NCI-H510A (cell line): Measurements from ENCODE around the gene NALCN.

ENCODE experiments used
- DNase-seq: peaks from one replicate; lab custom pipeline; 2025; lab: John Stamatoyannopoulos, UW

NALCN gene

DNA sequence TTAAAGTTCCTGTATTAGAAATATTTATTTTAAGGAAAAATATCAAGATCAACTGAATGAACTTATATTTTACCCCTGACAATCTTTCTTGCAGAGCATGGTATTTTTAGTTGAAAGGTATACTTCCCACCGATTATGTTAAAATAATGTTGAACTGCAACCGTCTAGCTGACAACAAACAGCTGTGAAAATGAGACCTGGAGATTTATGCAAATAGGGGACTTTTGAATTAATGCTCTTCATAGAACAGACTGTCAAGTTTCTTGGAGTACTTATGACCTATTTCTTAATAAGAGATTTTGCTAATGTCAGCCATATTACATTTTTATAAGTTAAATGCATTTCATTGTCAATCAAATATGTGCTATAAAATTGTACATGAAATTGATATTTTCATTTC is 210.9 kb downstream of the NALCN start:
- no peak for DNase-seq

DNA sequence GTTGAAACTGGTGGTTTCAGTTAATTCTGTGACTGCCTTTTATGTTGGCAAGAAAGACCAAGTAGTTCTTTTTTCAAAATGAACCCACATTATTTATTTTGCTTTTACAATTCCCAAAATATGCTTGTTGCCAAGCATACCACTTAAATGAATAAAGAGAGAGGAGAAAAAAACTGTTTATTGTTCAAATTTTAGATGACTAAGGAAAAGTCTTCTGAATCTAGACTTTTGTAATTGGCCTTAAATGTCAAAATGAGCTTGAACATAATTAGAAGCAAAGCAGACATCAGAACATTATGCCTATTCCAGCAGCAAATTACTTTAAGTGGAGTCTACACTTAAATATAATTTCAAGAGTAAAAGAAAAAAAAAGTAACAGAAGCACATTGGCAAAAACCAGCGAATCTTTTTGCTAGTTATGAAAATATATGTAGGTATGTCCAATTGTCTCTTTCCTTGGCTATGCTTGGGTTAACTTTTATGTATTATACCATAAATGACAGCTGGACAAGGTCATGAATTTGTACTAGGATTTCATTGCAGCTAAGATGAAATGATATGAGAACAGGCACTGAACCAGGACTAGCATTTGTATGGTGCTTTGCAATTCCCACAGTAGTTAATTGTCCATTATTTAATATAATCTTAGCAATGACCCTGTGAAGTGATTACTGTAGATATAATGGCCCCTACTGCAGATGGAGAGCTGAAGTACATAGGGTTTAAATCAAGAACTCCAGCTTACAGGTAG is 211.9 kb downstream of the NALCN start:
- no peak for DNase-seq

DNA sequence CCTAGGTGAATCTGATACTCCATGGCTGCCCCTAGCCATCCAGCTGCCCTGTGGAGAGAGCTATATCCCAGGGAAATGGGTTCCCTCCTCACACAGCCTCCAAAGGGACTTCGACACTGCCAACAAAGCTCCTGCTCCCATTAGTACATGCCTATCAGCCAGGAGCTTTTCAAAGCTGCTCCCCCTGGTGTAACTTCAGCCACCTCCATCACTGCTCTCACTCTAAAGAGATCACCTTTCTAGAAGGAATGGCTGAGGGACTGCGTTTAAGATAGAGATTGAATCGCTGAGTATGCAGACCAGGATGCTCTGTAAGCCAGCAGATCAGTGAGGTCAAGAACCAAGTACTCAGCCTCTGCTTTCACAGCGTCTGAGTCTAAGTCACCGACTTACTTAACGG is 213.7 kb downstream of the NALCN start:
- DNase-seq = no peak

DNA sequence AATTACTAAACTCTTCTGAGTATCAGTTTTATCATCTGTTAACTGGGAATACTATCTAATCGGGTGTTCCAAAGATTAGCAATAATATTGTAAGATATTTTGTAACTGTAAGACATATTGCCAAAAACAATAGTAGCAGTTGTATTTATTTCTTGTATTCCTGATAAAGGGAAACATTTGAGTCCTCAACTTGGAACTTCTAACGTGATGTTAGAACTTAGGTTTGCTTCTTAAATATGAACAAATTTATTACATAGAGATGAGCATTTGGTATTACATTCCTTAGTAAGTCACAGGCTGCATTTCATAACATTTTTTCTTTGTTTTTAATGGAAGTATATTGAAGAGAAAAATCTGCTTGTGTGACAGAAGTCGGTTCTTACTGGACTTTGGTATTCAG is 225.3 kb downstream of the NALCN start:
- DNase-seq = no peak

DNA sequence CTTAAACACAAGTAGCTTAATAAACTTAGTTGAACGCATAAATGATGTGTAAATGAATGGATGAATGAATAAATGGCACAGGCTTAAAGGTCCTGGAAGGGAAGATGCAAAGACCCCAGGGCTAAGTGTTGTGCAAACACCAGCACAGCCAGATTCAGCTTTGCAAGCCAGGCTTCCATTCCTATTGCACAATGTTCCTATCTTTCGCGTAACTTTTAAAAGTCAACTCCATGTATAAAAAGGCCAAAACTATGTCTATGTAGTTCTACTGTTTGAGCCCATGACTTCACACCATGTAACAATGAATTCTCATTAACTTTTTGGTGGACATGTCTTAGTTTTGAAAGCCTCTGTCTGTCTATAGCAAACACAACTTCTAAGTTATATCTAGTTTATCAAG is 226.0 kb downstream of the NALCN start:
- DNase-seq = no peak

DNA sequence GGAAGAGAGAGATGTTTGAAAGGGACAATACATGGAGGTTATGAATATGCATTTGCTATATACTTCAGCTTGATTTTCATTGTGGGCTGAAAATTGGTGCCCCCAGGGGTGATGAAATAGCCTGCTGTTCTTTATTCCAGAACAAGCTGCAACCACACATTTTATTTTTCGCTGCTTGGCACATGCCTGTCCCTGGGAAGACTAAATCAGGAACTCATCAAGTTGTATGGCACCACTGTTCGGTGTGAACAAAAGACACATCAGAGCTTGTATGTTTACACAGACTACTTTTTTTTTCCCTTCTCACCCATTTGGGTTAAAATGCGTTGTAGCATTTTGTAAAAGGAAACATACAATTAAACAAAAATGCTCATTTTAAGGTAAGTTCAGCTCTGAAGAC is 230.7 kb downstream of the NALCN start:
- no peak for DNase-seq

DNA sequence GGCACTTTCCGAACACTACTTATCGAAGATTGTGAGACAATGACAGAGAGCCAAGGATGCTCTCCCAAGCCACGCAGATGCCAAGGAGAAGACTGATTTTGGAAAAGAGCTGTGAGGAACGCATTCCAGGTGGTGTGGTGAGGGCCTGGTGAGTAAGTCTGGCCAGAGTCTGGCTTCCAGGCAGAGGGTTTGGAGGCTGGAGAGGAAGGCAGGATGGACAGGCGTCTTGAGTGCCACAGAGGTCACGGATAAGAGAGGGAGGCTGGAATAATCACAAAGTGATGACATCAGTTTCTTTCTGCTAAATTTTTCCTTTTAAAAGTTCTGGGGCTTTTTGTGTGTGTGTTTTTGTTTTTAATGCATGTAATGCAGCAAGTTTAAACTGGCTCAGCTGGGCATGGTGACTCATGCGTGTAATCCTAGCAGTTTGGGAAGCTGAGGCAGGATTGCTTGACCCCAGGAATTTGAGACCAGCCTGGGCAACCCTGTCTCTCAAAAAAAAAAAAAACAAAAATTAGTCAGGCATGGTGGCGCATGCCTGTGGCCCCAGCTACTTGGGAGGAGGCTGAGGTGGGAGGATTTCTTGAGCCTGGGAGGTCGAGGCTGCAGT is 235.1 kb downstream of the NALCN start:
- no peak for DNase-seq

DNA sequence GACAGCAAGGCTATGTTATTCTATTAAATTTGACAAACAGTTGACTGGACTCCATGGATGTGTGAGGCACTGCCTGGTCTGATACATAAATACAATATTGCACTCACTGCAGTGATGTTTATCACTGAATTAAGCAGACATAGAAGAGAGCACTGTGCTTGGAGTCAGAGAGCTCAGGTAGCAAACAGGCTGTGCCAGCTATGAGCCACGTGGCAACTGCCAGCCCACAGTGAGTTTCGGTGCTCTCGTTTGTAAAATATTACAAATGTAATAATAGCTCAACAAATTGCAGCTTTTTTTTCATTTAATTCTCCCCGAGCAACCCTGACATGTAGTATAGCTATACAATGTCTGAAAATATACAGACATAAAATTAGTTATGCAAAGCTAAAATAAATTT is 237.3 kb downstream of the NALCN start:
- DNase-seq = no peak

DNA sequence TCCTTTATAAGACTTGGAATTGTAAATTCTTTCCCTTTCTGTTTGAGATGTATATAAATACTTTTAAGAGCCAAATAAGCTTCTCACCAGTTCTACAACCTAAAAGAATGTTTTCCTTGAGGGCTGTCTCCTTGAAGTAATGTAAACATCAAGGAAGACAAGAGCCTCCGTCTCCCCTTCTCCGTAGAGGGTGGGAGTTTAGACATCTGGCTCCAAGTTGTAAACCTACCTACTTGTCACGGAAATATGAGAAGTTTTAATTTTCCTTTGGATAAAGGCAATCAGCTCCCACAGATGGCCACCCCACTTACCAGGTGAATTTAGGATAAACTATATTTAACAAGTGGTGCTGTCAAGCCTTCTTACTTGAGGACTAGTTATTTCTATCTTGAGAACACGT is 237.9 kb downstream of the NALCN start:
- no peak for DNase-seq

DNA sequence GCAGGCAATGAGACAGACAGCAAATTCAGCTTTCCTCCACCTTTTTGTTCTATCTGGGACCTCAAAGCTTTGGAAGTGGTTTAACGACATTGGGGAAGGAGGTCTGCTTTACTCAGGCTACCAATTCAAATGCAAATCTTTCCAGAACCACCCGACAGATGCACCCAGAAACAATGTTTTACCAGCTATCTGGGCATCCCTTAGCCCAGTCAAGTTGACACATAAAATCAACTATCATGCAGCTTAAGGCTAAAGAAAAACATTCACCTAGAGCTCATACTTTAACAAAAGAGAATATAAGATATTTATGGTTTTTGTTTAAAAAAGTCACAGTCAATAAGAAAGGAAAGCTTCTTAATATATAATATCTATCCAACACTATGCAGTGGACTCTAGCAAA is 246.0 kb downstream of the NALCN start:
- no peak for DNase-seq

DNA sequence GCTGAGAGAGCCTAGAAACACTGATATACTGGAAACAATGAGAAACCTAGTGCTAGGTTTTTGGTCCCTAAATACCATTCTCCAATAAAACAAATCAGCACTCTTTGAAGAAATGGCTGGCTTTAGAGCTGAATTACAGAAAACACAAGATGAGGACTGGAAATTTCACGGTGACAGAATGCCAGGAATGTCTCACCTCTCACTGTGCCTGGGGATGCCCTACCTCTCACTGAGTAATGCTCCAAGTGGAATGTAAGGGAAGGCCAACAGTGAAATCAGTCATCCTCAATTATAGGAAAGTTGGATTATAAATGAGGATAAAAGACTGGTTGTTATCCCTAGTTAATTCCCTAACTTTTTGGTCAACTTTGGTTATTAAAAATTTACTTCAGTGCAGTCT is 259.0 kb downstream of the NALCN start:
- DNase-seq = no peak

DNA sequence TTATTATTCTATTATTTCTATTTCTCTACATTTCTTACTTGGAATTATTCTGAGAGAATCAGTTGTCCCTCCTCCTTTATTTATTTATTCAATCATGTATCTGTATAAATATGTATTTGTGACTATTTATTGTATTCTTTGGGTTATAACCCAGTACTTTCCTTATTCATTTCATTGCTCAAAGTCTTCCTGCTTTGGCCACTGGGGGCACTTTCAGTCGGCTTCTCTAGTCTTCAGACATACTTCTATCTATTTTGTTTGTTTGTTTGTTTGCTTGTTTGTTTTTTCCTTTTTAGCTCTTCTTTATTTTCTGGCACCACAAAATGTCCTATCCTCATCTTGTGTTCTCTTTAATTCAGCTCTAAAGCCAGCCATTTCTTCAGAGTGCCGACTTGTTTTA is 260.4 kb downstream of the NALCN start:
- no peak for DNase-seq

DNA sequence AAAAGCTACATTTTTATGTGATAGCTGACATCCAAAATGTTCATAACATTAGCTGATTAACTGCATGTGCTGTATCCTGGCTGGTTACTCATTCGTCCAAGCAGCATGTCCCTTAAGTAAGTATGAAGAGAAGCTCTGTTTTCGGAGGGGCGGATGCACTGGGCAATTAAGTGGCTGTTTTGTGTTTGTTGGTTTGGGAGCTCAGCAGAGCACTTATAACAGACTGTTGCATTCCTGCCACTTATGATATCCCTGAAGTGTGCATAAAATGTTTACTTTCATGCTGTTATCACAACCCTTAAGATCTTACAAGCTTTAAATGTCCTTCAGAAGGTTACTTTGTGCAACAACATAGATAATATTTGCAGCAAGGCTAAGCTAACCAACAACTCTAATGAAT is 264.1 kb downstream of the NALCN start:
- no peak for DNase-seq

DNA sequence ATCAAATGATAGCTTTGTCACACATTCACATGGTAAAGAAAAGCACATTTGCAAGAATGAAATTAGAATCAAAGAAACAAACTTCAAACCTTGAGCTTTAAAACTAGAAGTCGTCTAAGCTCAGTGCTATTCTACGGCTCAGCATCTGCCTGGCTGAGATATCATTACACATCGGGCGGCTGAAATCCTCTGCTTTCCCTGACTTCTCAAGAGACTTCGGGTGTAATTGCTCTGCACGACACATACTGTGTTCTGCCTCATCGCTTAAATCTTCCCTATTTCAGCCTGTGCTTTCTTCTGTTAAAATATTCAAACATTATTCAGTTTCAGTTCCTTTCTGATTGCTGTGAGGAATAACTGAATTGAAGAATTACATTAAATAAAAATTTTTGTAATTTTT is 265.3 kb downstream of the NALCN start:
- no peak for DNase-seq

DNA sequence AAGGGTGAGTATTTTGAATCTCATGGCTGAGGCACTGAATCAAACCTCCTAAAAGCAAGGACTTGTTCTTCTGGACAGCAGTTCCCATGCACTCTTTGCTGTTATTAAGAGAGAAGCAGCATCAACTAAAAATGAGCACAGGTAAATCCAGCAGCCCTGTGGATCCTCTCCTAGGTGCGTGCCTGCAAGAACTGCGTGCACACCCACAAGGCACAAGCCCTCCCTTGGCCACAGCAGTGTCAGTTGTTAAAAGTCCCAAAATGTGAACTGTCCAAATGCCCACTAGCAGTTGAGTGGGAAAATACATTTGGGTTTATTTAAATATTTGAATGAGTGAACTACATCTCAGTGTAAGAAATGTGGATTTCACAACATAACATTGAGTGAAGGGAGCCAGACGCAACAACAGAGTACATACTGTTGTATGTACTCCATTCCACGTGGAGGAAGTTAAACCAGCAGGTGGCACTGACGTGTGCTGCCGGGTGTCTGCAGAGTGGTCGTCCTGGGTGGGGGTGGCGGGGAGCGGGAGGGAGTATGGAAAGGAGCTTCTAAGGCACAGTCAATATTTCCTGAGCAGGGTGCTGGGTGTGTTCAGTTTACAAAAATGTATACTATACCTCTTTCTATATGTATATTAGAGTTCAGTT is 266.4 kb downstream of the NALCN start:
- no peak for DNase-seq

DNA sequence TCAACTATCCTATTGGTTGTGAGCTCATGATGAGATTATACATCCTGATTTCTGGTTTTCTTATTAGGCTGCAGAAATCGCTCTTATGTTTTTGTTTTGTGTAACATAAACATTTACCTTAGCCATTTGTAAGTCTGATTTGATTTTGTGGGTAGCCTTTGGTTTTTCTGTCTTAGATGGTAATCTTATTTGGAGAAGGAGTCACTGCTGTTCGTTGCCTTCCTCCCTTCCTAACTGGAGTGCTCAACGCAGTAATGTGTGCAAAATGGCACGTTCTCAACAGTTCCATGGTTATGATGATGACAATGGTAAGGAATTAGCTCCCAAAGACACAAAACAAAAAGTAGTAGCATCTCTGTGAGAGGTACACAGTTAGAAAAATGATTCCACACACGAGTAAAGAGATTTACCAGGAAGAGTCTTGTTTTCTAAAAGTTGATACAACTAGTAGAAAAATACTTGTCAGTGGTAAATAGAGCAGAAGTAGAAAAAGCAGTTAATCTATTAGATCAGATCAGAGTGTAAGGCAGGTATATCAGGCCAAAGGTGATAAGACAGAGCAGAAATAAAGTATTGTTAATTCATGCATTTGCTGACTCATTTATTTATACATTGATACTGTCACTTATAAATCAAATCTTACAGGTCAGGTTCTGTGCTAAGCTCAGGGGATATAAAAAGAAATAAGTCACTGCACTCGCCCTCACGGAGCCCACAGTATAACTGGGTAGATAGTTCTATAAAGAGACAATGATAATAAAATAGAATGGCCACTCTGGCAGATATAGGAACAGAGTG is 270.0 kb downstream of the NALCN start:
- no peak for DNase-seq

DNA sequence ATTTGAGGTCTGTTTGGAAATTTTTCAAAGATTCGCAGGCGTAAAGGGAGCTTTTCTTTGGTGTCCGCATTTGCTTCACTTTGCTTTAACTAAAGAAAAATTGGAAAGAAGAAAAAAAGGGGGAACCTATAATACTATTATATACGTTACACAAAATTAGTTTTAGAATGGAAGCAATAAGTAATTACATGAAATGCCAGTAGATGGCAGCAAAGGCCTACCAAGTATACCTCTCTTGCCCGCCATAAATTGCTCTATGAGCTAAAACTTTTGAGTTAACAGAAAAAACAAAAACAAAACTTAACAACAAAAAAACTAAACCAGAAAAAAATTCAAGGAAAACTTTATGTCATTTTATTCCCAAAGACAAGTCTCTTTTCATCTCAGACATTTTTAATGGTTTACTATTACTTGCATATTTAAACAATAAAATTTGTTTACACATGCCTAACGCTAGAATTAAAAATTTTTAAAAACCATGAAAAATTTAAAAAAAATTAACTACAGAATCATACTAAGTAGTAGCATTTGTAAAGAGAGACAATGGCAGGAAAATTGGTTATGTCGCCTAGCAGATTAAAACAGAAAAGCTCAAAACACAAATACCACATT is 271.4 kb downstream of the NALCN start:
- peak; percentile 5 for DNase-seq

DNA sequence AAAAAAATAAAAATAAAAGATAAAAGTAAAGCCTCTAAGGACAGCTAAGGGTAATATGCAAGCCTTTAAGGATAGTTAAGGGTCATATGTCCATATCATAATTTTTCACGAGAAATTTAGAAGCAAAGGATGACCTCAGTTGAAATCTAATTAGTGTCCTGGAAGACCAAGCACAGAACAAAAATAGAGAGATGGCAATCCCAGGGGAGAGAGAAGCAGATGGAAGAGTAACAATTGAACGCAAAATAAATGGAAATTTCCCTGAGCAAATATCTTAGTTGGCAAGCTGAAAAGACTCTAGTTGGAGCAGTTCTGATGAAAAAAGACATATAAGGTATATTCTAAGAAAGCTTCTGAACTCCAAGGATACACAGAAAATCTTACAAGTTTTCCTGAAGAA is 275.4 kb downstream of the NALCN start:
- no peak for DNase-seq

DNA sequence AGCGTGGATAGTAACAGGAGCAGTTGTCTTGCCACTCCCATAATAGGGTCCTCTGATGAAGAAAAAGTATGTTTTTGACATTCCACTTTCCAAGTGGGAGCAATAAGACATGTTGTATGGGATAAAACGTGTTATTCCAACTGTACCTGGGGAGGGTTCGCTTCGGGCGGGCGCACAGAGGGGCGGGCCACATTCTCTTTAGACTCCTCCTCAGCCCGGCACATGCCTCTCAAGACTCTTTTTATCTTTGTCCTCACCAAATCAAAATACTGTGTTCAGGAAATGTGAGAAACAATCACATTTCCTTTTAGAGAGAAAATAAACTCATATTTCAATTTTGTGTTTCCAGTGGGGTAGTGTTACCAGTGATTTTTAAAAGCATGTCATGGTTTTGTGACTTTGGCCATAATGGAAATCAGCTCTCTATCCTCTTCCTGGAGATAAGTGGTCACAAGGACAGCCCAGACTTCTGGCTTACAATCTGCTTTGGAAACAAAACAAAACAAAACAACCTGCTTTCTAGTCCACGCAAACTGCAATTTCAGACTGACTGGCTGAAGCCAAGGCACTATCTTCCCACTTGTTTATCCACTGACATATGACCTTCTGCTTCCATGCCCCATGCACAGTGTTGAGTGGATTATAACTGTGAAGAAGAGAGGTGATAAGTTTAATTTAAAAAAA is 276.1 kb downstream of the NALCN start:
- no peak for DNase-seq

DNA sequence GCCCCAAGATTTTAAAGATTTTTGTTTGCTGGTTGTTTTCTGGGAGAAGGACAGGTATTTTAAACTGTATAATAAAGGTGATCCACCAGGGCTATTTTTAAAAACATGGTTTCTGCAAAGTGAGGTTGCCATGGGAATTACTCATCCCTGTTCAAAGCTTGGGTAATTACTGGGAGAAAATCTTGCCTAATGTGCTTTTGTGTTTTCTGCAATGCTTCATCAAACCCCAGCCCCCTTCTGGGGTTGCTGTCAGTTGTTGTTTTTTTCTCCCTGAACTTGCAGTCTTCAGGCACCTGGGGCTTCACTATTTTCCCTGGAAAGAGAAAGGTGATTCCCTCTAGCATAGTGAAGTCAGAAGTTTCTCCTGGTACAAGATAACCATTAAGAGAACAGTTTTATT is 277.2 kb downstream of the NALCN start:
- no peak for DNase-seq

DNA sequence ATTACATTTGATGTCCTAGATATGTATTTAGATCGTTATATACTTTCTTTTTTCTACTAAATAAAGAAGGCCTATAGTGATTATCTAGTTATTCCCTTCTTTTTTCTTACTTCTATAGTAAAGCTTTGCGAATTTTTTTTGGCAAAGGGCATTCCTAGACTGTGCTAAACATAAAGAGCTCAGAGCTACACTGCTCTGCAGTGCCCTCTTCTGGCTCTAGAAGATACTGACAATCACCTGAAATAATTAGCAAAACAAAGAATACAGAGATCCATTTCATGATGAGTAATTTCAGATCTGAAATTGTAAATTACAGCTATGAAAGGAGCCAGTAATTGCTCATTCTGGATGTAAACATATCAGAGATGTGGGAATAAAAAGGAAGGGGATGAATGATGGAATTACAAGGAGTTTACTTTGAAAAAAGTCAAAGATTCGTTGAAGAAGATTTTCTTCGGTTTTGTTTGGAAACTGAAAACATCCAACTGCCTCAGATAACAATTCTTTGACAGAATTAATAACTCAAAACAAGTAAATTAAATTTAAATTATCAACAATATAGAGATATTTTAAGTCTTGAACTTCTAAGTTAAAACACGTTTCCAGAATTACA is 288.5 kb downstream of the NALCN start:
- DNase-seq = no peak
